HepG2 (cell line): ENCODE results near the gene SLC39A2. TPM values are rescaled to one million over a fixed set of nuclear protein-coding genes. Genes with fewer than 3 reads are reported as not detected.

Experiments
- BRF2 ChIP-seq: sonication (generic); formaldehyde crosslinking; IDR thresholded peaks from 2 replicates; pipeline ENCODE4 v1.8.1; 2022; ENCODE audit warnings: mild to moderate bottlenecking, missing genetic modification reagents
- CBX1 ChIP-seq: IDR thresholded peaks from one replicate; pipeline ENCODE4 v1.6.1; 2016; ENCODE audit warnings: antibody characterized with exemption, low read depth
- CBX5 ChIP-seq: sonication (generic); formaldehyde crosslinking; IDR thresholded peaks from 2 replicates; pipeline ENCODE4 v1.4.0; 2020; ENCODE audit warnings: missing genetic modification reagents, borderline replicate concordance
- CHD2 ChIP-seq: IDR thresholded peaks from 2 replicates; pipeline ENCODE4 v1.6.1; 2011; ENCODE audit warnings: low read depth, low read length, improper control_type of control experiment
- DNMT3B ChIP-seq: conservative IDR thresholded peaks from 2 replicates; pipeline ENCODE4 v1.6.1; 2016; ENCODE audit warnings: missing biosample characterization, control low read depth
- GFI1 ChIP-seq: sonication (generic); formaldehyde crosslinking; IDR thresholded peaks from 2 replicates; pipeline ENCODE4 v1.5.0; 2020; ENCODE audit warnings: missing genetic modification reagents, mild to moderate bottlenecking, borderline replicate concordance
- ISX ChIP-seq: sonication (generic); formaldehyde crosslinking; conservative IDR thresholded peaks from 2 replicates; pipeline ENCODE4 v1.5.0; 2020; ENCODE audit warnings: missing genetic modification reagents
- MXI1 ChIP-seq: IDR thresholded peaks from 3 replicates; pipeline ENCODE4 v1.6.1; 2012; ENCODE audit warnings: low read depth, low read length, inconsistent platforms, borderline replicate concordance
- NFE2 ChIP-seq: sonication (generic); formaldehyde crosslinking; IDR thresholded peaks from 2 replicates; pipeline ENCODE4 v1.4.0; 2020; ENCODE audit warnings: missing genetic modification reagents
- NFIB ChIP-seq: sonication (generic); formaldehyde crosslinking; IDR thresholded peaks from 2 replicates; pipeline ENCODE4 v1.9.0; 2021; ENCODE audit warnings: missing genetic modification reagents, mild to moderate bottlenecking, borderline replicate concordance
- NR2F1 ChIP-seq, 2 experiments: fragments of 450-650 bp in 1 of 2; formaldehyde crosslinking in 1 of 2; IDR thresholded peaks; 2 replicates each; pipeline versions ENCODE4 v1.5.0 to v1.6.1; 2016 to 2020; ENCODE audit warnings: mild to moderate bottlenecking in 1 of 2, missing compliant biosample characterization in 1 of 2, missing genetic modification reagents in 1 of 2, moderate library complexity in 1 of 2
- ONECUT2 ChIP-seq: sonication (generic); formaldehyde crosslinking; IDR thresholded peaks from 2 replicates; pipeline ENCODE4 v1.4.0; 2020; ENCODE audit warnings: missing genetic modification reagents
- RERE ChIP-seq: IDR thresholded peaks from 2 replicates; pipeline ENCODE4 v1.6.1; 2016; ENCODE audit warnings: low read depth, missing genetic modification reagents, missing compliant biosample characterization
- ZBTB21 ChIP-seq: sonication (generic); formaldehyde crosslinking; IDR thresholded peaks from 2 replicates; pipeline ENCODE4 v1.4.0; 2020; ENCODE audit warnings: missing genetic modification reagents
- ZNF12 ChIP-seq: sonication (generic); formaldehyde crosslinking; IDR thresholded peaks from 2 replicates; pipeline ENCODE4 v1.5.0; 2020; ENCODE audit warnings: missing genetic modification reagents
- ZNF264 ChIP-seq: sonication (generic); formaldehyde crosslinking; IDR thresholded peaks from 2 replicates; pipeline ENCODE4 v1.4.0; 2020; ENCODE audit warnings: missing genetic modification reagents
- ZNF30 ChIP-seq: sonication (generic); formaldehyde crosslinking; IDR thresholded peaks from 2 replicates; pipeline ENCODE4 v1.5.0; 2020; ENCODE audit warnings: mild to moderate bottlenecking, missing genetic modification reagents
- ZNF460 ChIP-seq: sonication (generic); formaldehyde crosslinking; IDR thresholded peaks from 2 replicates; pipeline ENCODE4 v1.5.1; 2020; ENCODE audit warnings: missing genetic modification reagents, mild to moderate bottlenecking, borderline replicate concordance
- ZSCAN22 ChIP-seq: sonication (generic); formaldehyde crosslinking; IDR thresholded peaks from 2 replicates; pipeline ENCODE4 v1.4.0; 2020; ENCODE audit warnings: mild to moderate bottlenecking, missing genetic modification reagents
- ZSCAN5A ChIP-seq: sonication (generic); formaldehyde crosslinking; IDR thresholded peaks from 2 replicates; pipeline ENCODE4 v1.8.0; 2022; ENCODE audit warnings: mild to moderate bottlenecking, missing genetic modification reagents, borderline replicate concordance
- polyA plus RNA-seq, 8 experiments: library from polyadenylated mRNA; depleted of rRNA in 3 of 8; stranded (reverse) in 7 of 8; unstranded in 1 of 8; fragments of >200 nt; fragmentation: Illumina TruSeq in 4 of 8; extraction: Trizol in 4 of 8; gene quantifications; 2 replicates each; pipeline versions ENCODE4 v1.2.1 to v1.2.3, GENCODE V29; 2011 to 2016; ENCODE audit warnings: low read depth in 4 of 8, missing spikeins in 1 of 8, mixed read lengths in 1 of 8; ENCODE audit not compliant: insufficient read depth in 1 of 8
- total RNA-seq, 5 experiments: library from RNA; depleted of rRNA; stranded (reverse); fragments of >200 nt; fragmentation: Illumina TruSeq; extraction: Trizol; gene quantifications; 2 replicates each; pipeline ENCODE4 v1.2.3, GENCODE V29; 2016; ENCODE audit warnings: low read depth in 1 of 5

Gene SLC39A2
- total and polyA plus RNA-seq, 2 of the 13 experiments (the other 11 are each of a cell fraction or from before 2014, with no cell fraction given), result 0.08 to 0.11 TPM

- 0 out of 2 replicates have a peak, but pooled peaks have one; percentile 29 for TF ChIP-seq RERE (CRISPR knock-in tag)
- TF ChIP-seq ZBTB21 (CRISPR knock-in tag), result no peak
- TF ChIP-seq NFIB (CRISPR knock-in tag), result no peak
- no peak for TF ChIP-seq BRF2 (CRISPR knock-in tag)
- peak; percentile 63 for TF ChIP-seq ONECUT2 (CRISPR knock-in tag)
- 0 out of 4 replicates have a peak, but pooled peaks of 1 of the 2 experiments have one; percentile 7 for TF ChIP-seq NR2F1 (CRISPR knock-in tag; IDR thresholded peaks at IDR 0.05)
- TF ChIP-seq MXI1, result 0 out of 3 replicates have a peak, but pooled peaks have one; percentile 6
- no peak for TF ChIP-seq ZSCAN22 (CRISPR knock-in tag)
- TF ChIP-seq ZNF30 (CRISPR knock-in tag), result no peak
- no peak for TF ChIP-seq CBX1
- TF ChIP-seq NFE2 (CRISPR knock-in tag), result no peak
- TF ChIP-seq DNMT3B (CRISPR knock-in tag), result no peak
- TF ChIP-seq GFI1 (CRISPR knock-in tag), result peak; percentile 88
- TF ChIP-seq ZSCAN5A (CRISPR knock-in tag), result peak; percentile 73; the same call in 1 of the 2 replicates
- peak; percentile 83; the same call in 1 of the 2 replicates for TF ChIP-seq ZNF264 (CRISPR knock-in tag)
- no peak for TF ChIP-seq ZNF460 (CRISPR knock-in tag)
- peak; percentile 57 for TF ChIP-seq ZNF12 (CRISPR knock-in tag)
- peak; percentile 59; the same call in 1 of the 2 replicates for TF ChIP-seq CHD2
- peak; percentile 56; the same call in 1 of the 2 replicates for TF ChIP-seq ISX (CRISPR knock-in tag)
- TF ChIP-seq CBX5 (CRISPR knock-in tag), result no peak; the same call in 1 of the 2 replicates
These were observed 25.7 kb downstream of the SLC39A2 start, which contains the start of gene NDRG2 (continued) for GRCh38 chr14:21024585-21025370.
